GM19025 (cell line): ENCODE data around the gene TAX1BP1.
A peak's percentile ranks its signal among the peaks of the same experiment; 100 is the strongest.
"Not testable (repeated sequence)": the region's sequence is repeated elsewhere in the genome, so short reads cannot be mapped to it uniquely, and the experiment has no call there.

Source experiments
- ATAC-seq: cut with Tn5 transposase; IDR thresholded peaks from one replicate; pipeline ENCODE4 v1.9.1; 2021; ENCODE audit warnings: mild to moderate bottlenecking, low read depth, moderate library complexity; ENCODE audit not compliant: unreplicated experiment

TAX1BP1 gene

DNA sequence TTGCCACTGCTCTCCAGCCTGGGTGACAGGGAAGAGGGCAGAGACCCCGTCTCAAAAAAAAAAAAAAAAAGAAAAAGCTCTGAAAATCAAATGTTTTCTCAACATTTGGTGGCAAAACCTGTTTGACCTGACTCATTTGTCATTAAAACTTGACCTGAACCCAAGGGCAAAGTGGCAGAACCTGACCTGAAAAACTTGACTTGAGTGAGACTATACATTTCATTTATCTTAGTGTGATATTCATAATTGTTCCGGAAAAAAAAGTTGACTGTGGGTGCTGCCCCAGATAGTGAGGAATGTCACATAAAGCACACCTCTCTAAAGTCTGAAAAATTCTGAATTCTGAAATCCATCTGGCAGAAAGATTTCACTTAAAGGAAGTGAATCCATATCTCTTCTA is 2.3 kb upstream of the TAX1BP1 start:
- ATAC-seq: no peak

DNA sequence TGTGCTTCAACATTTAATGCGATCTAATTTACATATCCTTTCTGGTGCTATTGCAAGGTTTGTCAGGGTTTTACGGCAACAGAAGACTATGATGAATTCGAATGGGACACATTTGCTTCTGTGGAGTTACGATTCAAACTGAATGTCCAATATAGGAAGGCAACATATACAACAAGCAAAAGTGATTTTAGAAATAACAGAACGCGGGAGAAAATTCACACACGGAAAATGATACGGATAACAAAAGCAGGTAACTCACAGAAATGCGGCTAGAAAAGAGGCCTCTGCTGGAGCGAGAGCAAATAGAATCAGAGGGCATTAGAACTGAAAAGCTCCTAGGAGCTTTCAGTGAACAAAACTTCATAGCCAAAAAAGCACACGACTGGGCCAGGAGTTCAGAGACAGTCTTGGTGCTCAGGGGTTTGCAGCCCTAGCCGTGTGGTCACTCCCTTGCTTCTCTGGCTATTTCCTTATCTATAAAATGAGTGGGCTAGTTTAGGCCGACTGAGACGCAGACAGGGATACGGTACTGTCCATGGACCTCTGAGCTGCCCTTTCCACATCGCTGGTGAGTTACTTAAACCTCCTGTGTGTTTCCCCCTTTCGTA is 557 bp upstream of the TAX1BP1 start:
- peak; percentile 27 for ATAC-seq

DNA sequence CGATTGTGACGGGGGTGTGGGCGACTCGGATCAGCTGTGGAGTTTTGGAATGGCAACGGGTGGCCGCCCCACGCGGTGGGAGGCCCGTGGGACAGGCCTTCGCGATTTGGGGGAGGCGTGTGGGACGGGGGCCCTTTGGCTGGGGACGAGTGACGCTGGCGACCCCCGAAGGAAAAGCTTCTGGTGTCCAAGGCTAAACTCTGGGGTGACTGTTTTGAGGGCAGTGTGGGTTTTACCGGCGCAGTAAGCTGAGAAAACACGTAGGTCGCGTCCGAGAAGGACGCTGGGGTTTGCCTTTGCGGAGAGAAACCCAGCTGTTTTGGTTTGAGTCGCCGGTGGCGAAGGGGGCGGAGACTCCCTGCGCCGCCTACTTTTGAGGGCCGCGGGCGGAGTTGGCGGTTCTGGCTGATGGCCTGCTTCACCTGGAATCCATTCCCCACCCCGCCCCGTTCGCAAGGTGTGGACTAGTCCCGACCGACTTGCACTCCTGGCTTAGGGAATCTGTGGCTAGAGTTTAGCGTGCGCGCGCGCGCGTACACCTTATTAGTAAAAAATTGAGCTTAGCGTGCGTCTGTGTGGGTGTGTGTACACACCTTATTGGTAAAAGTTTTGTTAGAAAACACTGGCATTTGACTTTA is 606 bp downstream of the TAX1BP1 start:
- ATAC-seq: peak; percentile 64

DNA sequence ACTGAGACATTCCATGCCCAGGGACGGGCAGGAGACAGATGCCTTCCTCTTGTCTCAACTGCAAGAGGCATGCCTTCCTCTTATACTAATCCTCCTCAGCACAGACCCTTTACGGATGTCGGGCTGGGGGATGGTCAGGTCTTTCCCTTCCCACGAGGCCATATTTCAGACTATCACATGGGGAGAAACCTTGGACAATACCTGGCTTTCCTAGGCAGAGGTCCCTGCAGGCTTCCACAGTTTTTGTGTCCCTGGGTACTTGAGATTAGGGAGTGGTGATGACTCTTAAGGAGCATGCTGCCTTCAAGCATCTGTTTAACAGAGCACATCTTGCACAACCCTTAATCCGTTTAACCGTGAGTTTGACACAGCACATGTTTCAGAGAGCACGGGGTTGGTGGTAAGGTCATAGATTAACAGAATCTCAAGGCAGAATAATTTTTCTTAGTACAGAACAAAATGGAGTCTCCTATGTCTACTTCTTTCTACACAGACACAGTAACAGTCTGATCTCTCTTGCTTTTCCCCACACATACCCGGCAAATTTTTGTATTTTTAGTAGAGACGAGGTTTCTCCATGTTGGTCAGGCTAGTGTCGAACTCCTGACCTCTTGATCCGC is 2.2 kb downstream of the TAX1BP1 start:
- ATAC-seq: not testable (repeated sequence)

DNA sequence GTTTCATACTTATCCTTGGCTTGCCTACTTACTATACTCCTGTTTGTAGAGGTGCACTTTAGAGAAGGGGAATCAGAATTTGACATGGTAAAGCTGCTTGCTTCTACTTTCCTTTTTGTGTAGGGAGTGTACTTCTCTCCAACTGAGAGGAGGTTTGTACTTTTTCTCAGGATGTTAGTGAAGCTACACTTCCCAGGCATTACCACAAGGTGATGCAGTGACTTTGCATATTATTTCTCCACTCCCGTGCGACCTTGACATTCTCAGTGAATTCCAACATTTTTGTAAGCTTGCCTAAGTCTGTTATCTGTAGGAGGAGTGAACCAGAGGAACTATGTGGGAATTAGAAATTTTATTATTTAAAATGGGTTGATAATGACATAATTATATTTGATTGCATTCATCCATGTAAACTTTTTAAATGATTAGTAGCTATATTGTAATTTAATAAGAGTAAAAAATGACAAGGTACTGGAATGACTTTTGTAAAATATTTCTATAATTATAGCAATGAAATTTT is 5.2 kb downstream of the TAX1BP1 start:
- no peak for ATAC-seq

DNA sequence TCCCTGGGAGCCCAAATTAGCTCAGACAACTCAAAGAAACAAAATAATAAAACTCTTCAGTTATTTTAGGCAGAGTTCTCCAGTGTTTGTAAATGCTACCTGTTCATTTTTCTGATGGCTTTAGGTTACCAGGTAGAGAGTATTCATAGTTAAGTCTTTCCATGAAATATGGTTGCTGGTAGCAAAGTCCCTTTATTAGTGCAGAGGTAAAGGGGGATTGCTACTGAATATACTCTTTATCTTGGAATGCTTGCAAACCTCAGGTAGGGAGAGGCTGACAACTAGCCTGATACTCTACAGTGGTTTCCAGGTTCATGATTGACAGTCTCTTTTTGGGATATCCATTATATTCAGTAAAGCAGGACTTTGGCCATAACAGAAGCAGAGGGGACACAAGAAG is 6.5 kb downstream of the TAX1BP1 start:
- ATAC-seq: no peak

DNA sequence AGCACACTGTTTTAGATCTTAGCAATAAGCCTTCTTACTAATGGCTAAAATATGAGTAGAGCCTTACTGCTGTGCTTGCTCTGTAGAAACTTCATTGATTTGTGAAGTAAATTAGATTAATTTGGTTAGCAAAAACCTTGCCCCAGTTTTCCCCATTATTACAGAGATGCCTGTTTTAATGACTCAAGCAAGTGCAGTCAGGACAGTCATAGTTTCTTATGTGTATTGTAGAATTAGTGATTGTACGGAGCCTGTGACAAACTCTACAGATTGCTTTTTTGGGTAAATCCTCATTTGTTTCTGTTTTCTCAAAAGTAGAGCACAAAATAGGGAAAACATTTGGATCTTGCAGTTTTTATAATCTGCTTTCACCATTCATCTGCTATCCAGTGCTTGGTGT is 7.0 kb downstream of the TAX1BP1 start:
- no peak for ATAC-seq

DNA sequence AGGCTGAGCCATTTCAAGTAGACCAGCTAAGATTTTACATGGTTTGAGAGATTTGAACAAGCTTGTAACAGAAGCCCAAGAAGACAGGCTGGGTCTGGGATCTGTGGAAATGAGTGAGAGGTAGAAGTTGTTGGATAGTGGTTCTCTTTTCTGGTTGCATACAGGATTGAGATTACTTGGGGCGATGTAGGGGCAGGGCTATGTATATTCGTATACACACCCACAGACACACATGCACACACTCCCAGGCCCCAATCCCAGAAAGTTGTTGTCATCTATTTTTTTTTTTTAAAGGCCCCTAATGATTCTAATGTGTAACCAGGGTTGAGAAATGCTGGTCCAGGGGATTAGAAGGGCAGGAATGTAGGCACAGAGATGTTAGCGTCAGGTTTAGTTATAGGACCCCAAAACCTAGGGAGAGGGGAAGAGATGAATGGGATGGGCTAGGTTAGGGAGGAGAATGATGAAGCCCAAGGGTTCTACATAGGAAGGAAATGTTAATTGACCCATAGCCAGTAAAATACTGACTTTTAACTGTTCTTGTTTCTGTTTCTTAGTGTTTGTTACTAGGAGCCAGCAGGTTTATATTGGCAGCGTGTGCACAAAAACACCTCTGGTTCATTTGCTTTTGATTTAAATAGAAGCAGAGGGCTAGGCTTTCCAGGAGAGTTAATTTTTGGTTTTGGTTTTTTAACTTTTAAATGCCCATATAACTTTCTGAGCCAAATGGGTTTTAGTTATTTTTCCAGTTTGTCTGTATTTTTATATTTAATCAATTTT is 7.8 kb downstream of the TAX1BP1 start:
- no peak for ATAC-seq

DNA sequence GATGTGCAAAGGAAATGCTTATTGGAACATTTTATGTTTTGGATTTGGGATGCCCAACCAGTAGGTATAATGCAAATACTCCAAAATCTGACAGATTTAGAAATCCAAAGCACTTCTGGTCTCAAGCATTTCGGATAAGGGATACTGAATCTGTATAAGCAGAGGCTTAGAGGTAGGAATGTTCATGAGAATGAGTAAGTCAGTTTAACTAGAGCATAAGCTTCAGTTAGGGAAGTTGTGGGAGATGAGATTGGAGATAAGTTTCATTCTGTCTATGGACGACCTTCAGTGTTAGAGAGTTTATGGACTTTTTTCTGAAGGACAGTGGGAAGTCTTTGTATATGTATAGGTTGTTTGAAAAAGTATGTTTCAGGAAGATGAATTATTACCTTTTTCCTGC is 10.4 kb downstream of the TAX1BP1 start:
- ATAC-seq: no peak

DNA sequence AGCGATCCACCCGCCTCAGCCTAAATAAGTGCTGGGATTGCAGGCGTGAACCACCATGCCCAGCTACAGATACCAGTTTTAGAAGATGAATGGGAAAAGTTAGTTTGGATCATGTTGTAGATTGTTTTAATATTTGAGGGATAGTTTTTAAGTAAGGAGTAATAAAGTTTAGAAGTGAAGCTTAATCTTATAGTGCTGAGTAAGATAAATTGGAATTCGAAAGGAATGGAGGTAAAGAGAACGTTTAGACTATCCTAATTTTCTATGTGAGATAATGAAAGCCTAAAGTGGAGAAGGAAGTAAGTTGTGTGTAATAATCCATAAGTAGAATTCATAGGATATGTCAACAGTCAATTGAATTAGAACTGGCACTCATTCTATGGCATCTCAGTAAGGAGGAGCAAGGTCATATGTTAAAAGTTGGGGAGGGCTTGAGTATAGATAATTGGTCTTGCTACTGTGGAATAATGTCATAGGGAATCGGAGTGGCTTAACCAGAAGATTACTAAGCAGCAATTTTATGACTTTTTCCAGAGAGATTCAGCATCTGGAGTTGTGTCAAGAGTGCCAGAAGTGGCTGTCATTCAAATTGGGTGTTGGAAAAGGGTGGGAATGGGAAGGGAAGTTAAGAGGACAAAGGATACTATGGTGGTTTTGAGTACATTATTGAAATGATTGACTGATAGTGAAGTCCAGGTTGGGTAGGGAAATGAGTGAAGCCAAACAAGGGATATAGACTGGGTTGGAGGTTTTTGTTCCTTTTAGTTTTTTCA is 12.1 kb downstream of the TAX1BP1 start:
- ATAC-seq: no peak

DNA sequence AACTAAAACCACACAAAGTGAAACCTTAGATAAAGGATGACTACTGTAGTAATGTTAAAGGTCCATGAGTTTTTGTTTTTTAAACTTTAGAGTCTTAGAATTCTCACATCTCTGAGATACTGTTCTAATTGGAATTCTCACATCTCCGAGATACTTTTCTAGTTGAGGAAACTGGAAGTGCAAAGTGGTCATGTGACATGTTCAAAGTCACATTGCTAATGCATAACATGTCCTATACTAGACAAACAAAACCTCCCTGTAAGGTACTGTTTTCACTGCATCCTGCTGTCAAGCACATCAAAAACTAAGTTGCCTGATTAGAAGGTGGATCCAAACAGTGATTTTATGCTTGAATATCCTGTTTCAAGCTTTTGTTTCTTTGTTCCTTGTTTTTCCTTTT is 13.9 kb downstream of the TAX1BP1 start:
- no peak for ATAC-seq

DNA sequence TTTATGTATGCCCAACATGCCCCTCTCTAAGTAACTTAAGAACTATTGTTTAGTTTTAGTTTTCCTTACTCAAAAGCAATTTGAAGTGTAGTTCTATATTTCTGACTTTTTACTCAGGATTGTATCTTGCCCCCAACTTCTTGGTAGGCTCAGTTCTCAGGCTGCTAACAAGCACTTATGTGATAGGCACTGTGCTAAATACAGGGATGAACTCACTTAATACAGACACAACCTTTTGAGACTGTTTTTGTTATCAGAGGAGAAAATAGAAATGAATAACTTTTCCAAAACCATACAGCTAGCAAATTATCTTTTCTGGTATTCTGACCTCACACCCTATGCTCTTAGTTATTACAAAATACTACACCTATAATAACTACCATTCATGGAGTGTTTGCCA is 16.3 kb downstream of the TAX1BP1 start:
- no peak for ATAC-seq

DNA sequence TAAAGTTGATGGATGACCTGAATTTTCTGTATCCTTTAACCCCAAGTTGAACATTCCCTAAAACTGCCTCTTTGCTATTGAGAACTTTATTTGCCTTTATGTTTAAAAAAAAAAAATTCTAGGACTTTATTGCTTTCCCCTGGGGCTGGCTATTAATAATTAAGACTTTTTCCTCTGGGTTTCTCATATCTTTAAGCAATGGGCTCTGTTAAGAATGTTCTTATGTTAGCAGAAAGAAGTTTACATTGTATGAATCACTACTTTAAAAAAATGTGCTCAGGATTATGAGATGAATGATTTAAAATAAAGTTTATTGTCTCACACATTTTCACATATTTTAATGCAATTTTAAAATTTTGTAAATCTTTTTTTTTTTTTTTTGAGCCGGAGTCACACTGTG is 19.5 kb downstream of the TAX1BP1 start:
- no peak for ATAC-seq

DNA sequence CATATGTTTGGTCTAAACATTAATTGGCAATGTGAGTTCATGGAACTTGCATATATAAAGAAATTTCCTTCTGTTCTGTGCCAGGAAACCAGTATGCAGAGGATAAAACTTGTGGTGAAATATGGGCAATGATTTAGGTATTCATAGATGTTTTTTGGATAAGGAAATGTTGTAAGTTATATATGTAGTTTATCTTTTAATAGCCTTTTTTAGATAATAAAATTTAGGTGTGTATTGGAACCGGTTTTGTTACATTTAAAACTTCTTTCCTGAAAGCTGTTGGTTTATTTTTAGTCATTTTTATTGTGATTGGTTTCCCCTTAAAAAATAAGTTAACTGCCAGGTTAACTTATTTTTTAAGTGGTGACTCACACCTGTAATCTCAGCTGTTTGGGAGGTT is 22.1 kb downstream of the TAX1BP1 start:
- ATAC-seq: no peak

DNA sequence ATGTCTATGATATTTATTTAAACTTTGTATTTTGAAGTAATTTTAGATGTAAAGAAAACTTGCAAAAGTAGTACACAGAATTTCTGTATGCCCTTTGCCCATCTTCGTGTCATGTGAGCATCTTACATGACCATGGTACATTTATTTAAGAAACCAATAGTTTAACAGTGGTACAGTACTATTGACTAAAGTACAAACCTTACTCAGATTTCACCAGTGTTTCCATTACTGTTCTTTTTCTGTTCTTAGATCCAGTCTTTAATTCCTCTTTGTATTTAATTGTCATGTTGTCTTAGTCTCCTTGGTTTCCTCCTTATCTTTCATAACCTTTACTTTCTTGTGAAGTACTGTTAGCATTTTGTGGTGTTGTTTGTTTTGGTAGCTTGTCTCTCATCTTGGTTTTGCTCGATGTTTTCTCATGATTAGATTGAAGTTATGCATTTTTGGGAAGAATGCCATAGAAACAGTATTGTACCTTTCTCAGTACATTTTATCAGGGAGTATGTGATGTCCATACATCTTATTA is 24.1 kb downstream of the TAX1BP1 start:
- ATAC-seq: no peak

DNA sequence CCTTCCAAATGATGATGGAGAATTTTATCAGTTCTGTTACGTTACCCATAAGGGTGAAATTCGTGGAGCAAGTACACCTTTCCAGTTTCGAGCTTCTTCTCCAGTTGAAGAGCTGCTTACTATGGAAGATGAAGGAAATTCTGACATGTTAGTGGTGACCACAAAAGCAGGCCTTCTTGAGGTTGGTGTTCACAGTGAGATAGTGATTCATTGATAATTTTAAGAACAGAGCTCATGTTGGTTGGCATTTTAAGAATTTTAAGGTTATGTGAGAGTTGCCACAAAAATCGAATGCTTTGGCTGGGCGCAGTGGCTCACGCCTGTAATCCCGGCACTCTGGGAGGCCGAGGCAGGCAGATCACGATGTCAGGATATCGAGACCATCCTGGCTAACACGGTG is 25.9 kb downstream of the TAX1BP1 start:
- no peak for ATAC-seq

DNA sequence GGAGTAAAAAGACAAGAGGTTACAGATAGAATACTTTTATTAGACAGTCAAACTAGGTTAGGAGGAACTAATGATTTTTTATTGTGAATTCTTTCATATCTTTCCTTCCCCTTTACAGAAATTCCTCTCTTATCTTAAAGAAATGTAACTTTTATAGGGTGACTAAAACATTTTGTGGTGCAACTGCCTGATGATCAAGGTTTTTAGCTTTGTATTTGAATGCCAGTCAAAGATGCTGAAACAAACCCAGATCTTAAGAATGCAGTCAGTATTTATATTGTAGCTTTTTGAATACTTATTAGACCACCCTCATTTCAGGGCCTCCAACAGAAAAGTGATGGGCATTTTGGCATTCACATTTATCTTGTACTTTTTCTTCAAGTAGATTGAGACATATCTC is 27.4 kb downstream of the TAX1BP1 start:
- ATAC-seq: no peak

DNA sequence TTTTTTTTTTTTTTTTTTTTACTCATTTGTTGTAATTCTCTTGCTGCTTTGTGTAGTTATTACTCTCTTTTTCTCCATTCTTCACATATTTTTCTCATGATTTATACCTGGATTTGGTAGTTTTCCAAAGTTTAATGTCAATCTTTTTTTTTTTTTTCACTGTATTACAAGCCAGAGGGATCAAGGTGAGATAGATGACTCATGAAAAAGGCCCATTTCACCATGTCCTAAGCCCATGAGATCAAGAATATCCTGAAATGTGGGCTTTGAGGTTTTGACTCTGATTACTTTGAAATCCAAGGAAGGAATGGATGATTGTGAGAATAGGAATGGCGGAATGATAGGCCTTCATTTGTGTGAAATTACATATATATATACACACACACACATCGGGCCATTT is 31.1 kb downstream of the TAX1BP1 start:
- no peak for ATAC-seq

DNA sequence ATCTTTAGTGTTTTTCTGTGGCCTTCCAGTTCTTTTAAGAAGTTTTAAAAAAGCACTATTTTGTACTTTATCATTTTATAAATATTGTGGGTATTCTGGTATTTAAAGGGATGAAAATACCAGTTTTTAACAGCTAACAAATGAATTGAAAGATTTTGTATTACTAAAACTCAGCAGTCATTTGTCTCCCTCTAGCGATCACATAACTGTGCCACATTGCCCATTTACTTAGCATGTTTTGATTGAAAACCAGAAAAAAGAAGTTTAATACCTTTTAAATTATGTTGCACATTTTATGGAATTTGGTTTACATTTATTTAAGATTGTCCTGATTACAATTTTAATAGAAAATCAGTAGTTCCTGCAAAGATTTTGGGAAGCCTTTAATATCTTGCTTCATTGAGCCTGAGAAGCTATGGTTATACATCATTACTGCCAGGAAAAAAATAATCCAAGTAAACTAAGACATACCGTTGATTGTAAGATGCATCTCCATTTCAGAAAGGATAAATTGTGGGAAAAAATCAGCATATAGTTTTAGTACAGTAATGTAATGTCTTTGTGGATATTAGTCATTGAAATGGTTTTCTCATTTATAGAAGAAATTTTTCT is 34.9 kb downstream of the TAX1BP1 start:
- no peak for ATAC-seq

DNA sequence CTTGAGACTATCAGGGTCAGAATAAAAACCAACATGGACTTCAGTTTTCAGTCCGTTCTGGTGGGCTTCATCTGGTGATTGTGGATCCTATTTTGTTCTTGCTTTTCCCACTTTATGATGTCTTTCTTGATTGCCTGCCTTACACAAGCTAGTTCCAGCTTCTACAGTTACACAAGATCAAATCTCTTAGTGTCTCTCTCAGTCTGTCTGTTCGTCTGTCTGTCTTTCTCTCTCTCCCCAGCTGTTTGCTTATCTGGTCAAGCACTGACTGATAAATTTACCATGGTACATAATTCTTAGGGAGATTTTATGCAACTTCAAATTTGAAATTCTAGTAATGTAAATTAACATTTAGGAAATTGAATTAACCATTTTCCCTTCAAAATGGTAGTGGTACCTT is 35.8 kb downstream of the TAX1BP1 start:
- no peak for ATAC-seq
